ENCODE results near the gene BCAR3. TPM values are rescaled to one million over a fixed set of nuclear protein-coding genes. Genes with fewer than 3 reads are reported as not detected.
A peak's percentile ranks its signal among the peaks of the same experiment; 100 is the strongest.
"Not testable (repeated sequence)": the region's sequence is repeated elsewhere in the genome, so short reads cannot be mapped to it uniquely, and the experiment has no call there.

Gene BCAR3
- total and polyA plus RNA-seq, 8 donors, result 15.5 to 26.0 (median 18.9) TPM

- Histone ChIP-seq H3K4me1 (peaks cover 15 to 45% of the 10 kb centered on the region in 2 donors), H3K27ac (peak overlapping the region; percentile 89 to 94)
Observed at GRCh38 chr1:93678491-93678890, 3.1 kb downstream of the BCAR3 start.

DNA sequence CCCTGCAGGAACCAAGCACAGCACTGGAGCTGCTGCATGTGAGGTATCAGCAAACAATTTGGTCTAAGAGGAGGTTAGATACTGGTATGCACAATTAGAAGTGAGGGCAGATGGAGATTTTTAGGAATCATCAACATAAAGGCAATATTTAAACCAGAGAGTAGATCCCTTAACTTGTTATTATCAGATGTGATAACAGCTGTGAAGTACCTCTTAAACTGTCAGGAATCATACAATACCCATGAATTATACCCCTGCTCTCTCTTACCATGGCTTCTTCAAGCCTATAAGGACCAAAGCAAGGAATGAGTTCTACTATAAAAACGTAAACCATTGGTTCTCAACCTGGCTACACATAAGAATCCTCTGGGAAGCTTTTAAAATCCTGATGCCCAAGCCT is 3.9 kb downstream of the BCAR3 start:
- Histone ChIP-seq H3K4me1 (peaks cover 22 to 52% of the 10 kb centered on the region in 2 donors), H3K36me3 (peaks cover 0 to 3% of the 10 kb centered on the region in 2 donors), H3K27me3 (peaks cover 0 to 28% of the 10 kb centered on the region in 2 donors), H3K9me3 (no peaks in the 10 kb centered on the region), H3K27ac (no peak overlapping the region), H3K4me3 (no peak overlapping the region)
- intact Hi-C loops (cut with DNase I), result no loop called here
- TF ChIP-seq CTCF (IDR thresholded peaks at IDR 0.05), result no peak
- no peak for ATAC-seq
- DNase-seq, result no peak

More at GRCh38 chr1:93678491-93678890, 3.1 kb downstream of the BCAR3 start:
- DNase-seq, result no peak
- no peak for ATAC-seq
- H3K27me3 ChIP-seq, result peaks cover 0 to 33% of the 10 kb centered on the region in 2 donors
- H3K9me3 ChIP-seq, result no peaks in the 10 kb centered on the region
- peaks cover 0 to 2% of the 10 kb centered on the region in 2 donors for H3K36me3 ChIP-seq
- H3K4me3 ChIP-seq, result no peak overlapping the region
- TF ChIP-seq CTCF (IDR thresholded peaks at IDR 0.05), result no peak
- intact Hi-C loops (cut with DNase I), result no loop called here

DNA sequence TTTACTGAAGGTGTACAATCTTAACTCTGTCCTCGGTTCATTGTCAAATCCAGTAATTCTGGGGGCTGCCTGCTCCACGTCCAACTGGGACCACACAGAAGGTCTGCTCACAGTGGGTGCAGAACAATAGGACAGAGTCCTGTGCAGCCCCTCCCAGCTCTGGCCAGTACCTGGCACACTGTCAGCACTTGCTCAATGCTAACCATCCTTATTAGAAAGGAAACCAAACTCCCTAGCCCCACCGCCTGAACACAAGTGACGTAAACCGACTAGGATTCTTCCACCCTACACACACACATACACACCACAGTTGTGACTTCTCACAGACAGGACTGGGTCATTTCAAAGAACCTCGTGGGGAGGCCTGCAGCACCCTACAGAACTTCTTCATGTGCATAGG is 5.2 kb downstream of the BCAR3 start:
- Histone ChIP-seq H3K27me3 (peaks cover 0 to 15% of the 10 kb centered on the region in 2 donors), H3K36me3 (peaks cover 0 to 3% of the 10 kb centered on the region in 2 donors), H3K9me3 (no peaks in the 10 kb centered on the region), H3K4me3 (no peak overlapping the region), H3K4me1 (peaks cover 29 to 65% of the 10 kb centered on the region in 2 donors), H3K27ac (peak overlapping the region; percentile 20)
- intact Hi-C loops (cut with DNase I), result no loop called here
- ATAC-seq (no peak), DNase-seq (no peak)
- TF ChIP-seq CTCF (IDR thresholded peaks at IDR 0.05), result no peak

- Histone ChIP-seq H3K36me3 (peaks cover 0 to 3% of the 10 kb centered on the region in 2 donors), H3K4me1 (peaks cover 34 to 69% of the 10 kb centered on the region in 2 donors), H3K27me3 (peaks cover 0 to 10% of the 10 kb centered on the region in 2 donors), H3K4me3 (no peak overlapping the region), H3K9me3 (no peaks in the 10 kb centered on the region), H3K27ac (peak overlapping the region; percentile 20)
- no peak for TF ChIP-seq CTCF (IDR thresholded peaks at IDR 0.05)
- intact Hi-C loops (cut with DNase I), result no loop called here
- DNase-seq (no peak), ATAC-seq (no peak)
Observed at GRCh38 chr1:93675931-93676330, 5.7 kb downstream of the BCAR3 start.

- no peak for TF ChIP-seq CTCF (IDR thresholded peaks at IDR 0.05)
- H3K27me3 ChIP-seq, result peaks cover 0 to 4% of the 10 kb centered on the region in 2 donors
- DNase-seq (no peak), ATAC-seq (no peak)
- no peaks in the 10 kb centered on the region for H3K9me3 ChIP-seq
- peaks cover 40 to 74% of the 10 kb centered on the region in 2 donors for H3K4me1 ChIP-seq
- intact Hi-C loops (cut with DNase I), result no loop called here
- peak overlapping the region in 1 of 2 donors; percentile 38 for H3K27ac ChIP-seq
- H3K4me3 ChIP-seq, result no peak overlapping the region
- peaks cover 0 to 3% of the 10 kb centered on the region in 2 donors for H3K36me3 ChIP-seq
Observed at GRCh38 chr1:93675271-93675670, 6.4 kb downstream of the BCAR3 start.

DNA sequence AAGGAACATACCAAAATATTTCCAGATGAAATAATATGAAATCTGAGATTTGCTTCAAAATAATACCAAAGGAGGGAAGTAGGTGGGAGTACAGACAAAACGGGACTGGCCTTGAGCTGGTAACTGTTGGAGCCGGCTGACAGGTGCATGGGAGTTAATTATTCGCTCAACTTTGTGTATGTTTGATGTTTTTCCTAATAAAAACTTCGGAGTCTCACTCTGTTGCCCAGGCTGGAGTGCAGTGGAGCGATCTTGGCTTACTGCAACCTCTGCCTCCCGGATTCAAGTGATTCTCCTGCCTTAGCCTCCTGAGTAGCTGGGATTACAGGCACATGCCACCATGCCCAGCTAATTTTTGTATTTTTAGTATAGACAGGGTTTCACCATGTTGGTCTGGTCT is 7.6 kb downstream of the BCAR3 start:
- H3K4me3 ChIP-seq; intact Hi-C loops (cut with DNase I); H3K27me3 ChIP-seq; H3K36me3 ChIP-seq; ATAC-seq; DNase-seq; H3K9me3 ChIP-seq: not testable (repeated sequence)
- H3K27ac ChIP-seq, result peak overlapping the region in 1 of 2 donors; percentile 66
- H3K4me1 ChIP-seq, result peaks cover 50 to 73% of the 10 kb centered on the region in 2 donors
